H9 (cell line): ENCODE results near the gene ZNF622. TPM values are rescaled to one million over a fixed set of nuclear protein-coding genes. Genes with fewer than 3 reads are reported as not detected.

Experiments
- DNase-seq: peaks from one replicate; pipeline ENCODE4 v3.0.0-alpha.2; 2017
- H2AFZ ChIP-seq: one replicate; pipeline ENCODE4 v1.6.1; 2013; ENCODE audit warnings: mild to moderate bottlenecking, low read length, control low read depth, moderate library complexity
- H2AK5ac ChIP-seq: 2 replicates; pipeline ENCODE4 v1.6.1; 2013; ENCODE audit warnings: low read length, control low read depth, mixed read lengths; ENCODE audit not compliant: insufficient read length
- H2BK120ac ChIP-seq: one replicate; pipeline ENCODE4 v1.6.1; 2013; ENCODE audit warnings: low read depth, mild to moderate bottlenecking, low read length, control low read depth, inconsistent platforms; ENCODE audit not compliant: poor library complexity, severe bottlenecking
- H2BK12ac ChIP-seq: 2 replicates; pipeline ENCODE4 v1.6.1; 2013; ENCODE audit warnings: low read length, control low read depth, mixed read lengths, low read depth; ENCODE audit not compliant: insufficient read length
- H2BK15ac ChIP-seq: 2 replicates; pipeline ENCODE4 v1.6.1; 2013; ENCODE audit warnings: low read depth, low read length, control low read depth
- H2BK20ac ChIP-seq: one replicate; pipeline ENCODE4 v1.6.1; 2013; ENCODE audit warnings: low read depth, mild to moderate bottlenecking, low read length, control low read depth, inconsistent platforms; ENCODE audit not compliant: poor library complexity, severe bottlenecking
- H2BK5ac ChIP-seq: 2 replicates; pipeline ENCODE4 v1.6.1; 2013; ENCODE audit warnings: low read length, control low read depth, mixed read lengths; ENCODE audit not compliant: insufficient read length
- H3K14ac ChIP-seq: 2 replicates; pipeline ENCODE4 v1.6.1; 2013; ENCODE audit warnings: low read length, control low read depth; ENCODE audit not compliant: insufficient read depth
- H3K18ac ChIP-seq: 2 replicates; pipeline ENCODE4 v1.6.1; 2013; ENCODE audit warnings: low read depth, mild to moderate bottlenecking, mixed read lengths, low read length, control low read depth; ENCODE audit not compliant: insufficient read length
- H3K23ac ChIP-seq: 2 replicates; pipeline ENCODE4 v1.6.1; 2013; ENCODE audit warnings: low read length, control low read depth, mixed read lengths, low read depth; ENCODE audit not compliant: insufficient read length
- H3K23me2 ChIP-seq: 2 replicates; pipeline ENCODE4 v1.6.1; 2013; ENCODE audit warnings: low read depth, mild to moderate bottlenecking, mixed read lengths, low read length, control low read depth; ENCODE audit not compliant: insufficient read length, poor library complexity, severe bottlenecking
- H3K27ac ChIP-seq: 2 replicates; pipeline ENCODE4 v1.5.1; 2013; ENCODE audit warnings: low read length, control low read depth, mixed read lengths, low read depth; ENCODE audit not compliant: insufficient read length
- H3K27me3 ChIP-seq: 2 replicates; pipeline ENCODE4 v1.6.1; 2013; ENCODE audit warnings: low read length, control low read depth, inconsistent platforms; ENCODE audit not compliant: insufficient read depth
- H3K4ac ChIP-seq: 2 replicates; pipeline ENCODE4 v1.6.1; 2013; ENCODE audit warnings: low read depth, mild to moderate bottlenecking, control low read depth, inconsistent platforms, low read length, moderate library complexity
- H3K4me1 ChIP-seq: 2 replicates; pipeline ENCODE4 v1.6.1; 2013; ENCODE audit warnings: low read length, control low read depth, inconsistent platforms; ENCODE audit not compliant: insufficient read depth
- H3K4me2 ChIP-seq: 2 replicates; pipeline ENCODE4 v1.6.1; 2013; ENCODE audit warnings: low read length, control low read depth, mixed read lengths; ENCODE audit not compliant: insufficient read length, insufficient read depth
- H3K56ac ChIP-seq: 2 replicates; pipeline ENCODE4 v1.6.1; 2013; ENCODE audit warnings: low read depth, mild to moderate bottlenecking, mixed read lengths, low read length, control low read depth; ENCODE audit not compliant: insufficient read length
- H3K79me1 ChIP-seq: 2 replicates; pipeline ENCODE4 v1.6.1; 2013; ENCODE audit warnings: low read depth, mild to moderate bottlenecking, moderate library complexity, low read length, control low read depth, inconsistent platforms; ENCODE audit not compliant: insufficient read depth, poor library complexity, severe bottlenecking
- H3K79me2 ChIP-seq: 2 replicates; pipeline ENCODE4 v1.6.1; 2013; ENCODE audit warnings: low read length, control low read depth, inconsistent platforms; ENCODE audit not compliant: insufficient read depth
- H3K9ac ChIP-seq: 2 replicates; pipeline ENCODE4 v1.6.1; 2013; ENCODE audit warnings: low read length, control low read depth, mixed read lengths; ENCODE audit not compliant: insufficient read length; ENCODE audit errors: extremely low read depth
- H3K9me3 ChIP-seq: one replicate; pipeline ENCODE4 v1.6.1; 2013; ENCODE audit warnings: low read depth, low read length, inconsistent platforms; ENCODE audit not compliant: control insufficient read depth
- H3T11ph ChIP-seq: one replicate; pipeline ENCODE4 v1.6.1; 2013; ENCODE audit warnings: mild to moderate bottlenecking, low read length, control low read depth, inconsistent platforms
- H4K20me1 ChIP-seq: one replicate; pipeline ENCODE4 v1.6.1; 2013; ENCODE audit not compliant: control insufficient read depth, insufficient read length, insufficient read depth
- H4K5ac ChIP-seq: 2 replicates; pipeline ENCODE4 v1.6.1; 2013; ENCODE audit warnings: low read depth, mild to moderate bottlenecking, mixed read lengths, low read length, control low read depth; ENCODE audit not compliant: insufficient read length
- H4K8ac ChIP-seq: replicated peaks from 2 replicates; pipeline ENCODE4 v1.6.1; 2013; ENCODE audit warnings: low read length, control low read depth, mixed read lengths, low read depth; ENCODE audit not compliant: insufficient read length
- H4K91ac ChIP-seq: 2 replicates; pipeline ENCODE4 v1.6.1; 2013; ENCODE audit warnings: low read depth, mild to moderate bottlenecking, moderate library complexity, mixed read lengths, low read length, control low read depth; ENCODE audit not compliant: insufficient read length
- H3K27ac Mint-ChIP-seq, 3 experiments: 2 replicates in 2 of 3; 3 replicates in 1 of 3; pipeline ENCODE4 v1.8.0; 2020 to 2021; ENCODE audit warnings: mixed read lengths in 3 of 3, mild to moderate bottlenecking in 1 of 3, moderate library complexity in 1 of 3
- H3K27me3 Mint-ChIP-seq: 2 replicates; pipeline ENCODE4 v1.8.0; 2021; ENCODE audit warnings: low read depth, mild to moderate bottlenecking, moderate library complexity, mixed read lengths
- H3K36me3 Mint-ChIP-seq, 3 experiments: 2 replicates in 2 of 3; 3 replicates in 1 of 3; pipeline ENCODE4 v1.8.0; 2020 to 2021; ENCODE audit warnings: low read depth in 3 of 3, mixed read lengths in 3 of 3; ENCODE audit not compliant: insufficient read depth in 1 of 3
- H3K4me1 Mint-ChIP-seq, 2 experiments: 2 replicates each; pipeline ENCODE4 v1.8.0; 2020; ENCODE audit warnings: mixed read lengths in 2 of 2
- H3K4me3 Mint-ChIP-seq, 2 experiments: 2 replicates in 1 of 2; 3 replicates in 1 of 2; pipeline ENCODE4 v1.8.0; 2020 to 2021; ENCODE audit warnings: mild to moderate bottlenecking in 2 of 2, mixed read lengths in 2 of 2, moderate library complexity in 1 of 2
- H3K9me3 Mint-ChIP-seq, 2 experiments: 2 replicates in 1 of 2; 3 replicates in 1 of 2; pipeline ENCODE4 v1.8.0; 2020; ENCODE audit warnings: mild to moderate bottlenecking in 2 of 2, mixed read lengths in 2 of 2, moderate library complexity in 1 of 2
- CTCF ChIP-seq: fragments of 200-600 bp; sonication (generic); conservative IDR thresholded peaks from 3 replicates; pipeline ENCODE4 v1.8.0; 2021; ENCODE audit warnings: antibody characterized with exemption, mild to moderate bottlenecking
- WGBS: extraction: QIAGEN DNeasy Blood & Tissue Kit; methylation state at CpG from one replicate; pipeline ENCODE4 v1.1.7; 2013; ENCODE audit warnings: missing lambda C conversion rate, low lambda C conversion rate, mixed read lengths; ENCODE audit not compliant: insufficient read length; ENCODE audit errors: extremely low coverage; 5-methylcytosine and 5-hydroxymethylcytosine counted together
- long read RNA-seq: library from polyadenylated mRNA; unstranded; transcript quantifications from one replicate; pipeline ENCODE4 v2.0.0, GENCODE V29; 2020
- total RNA-seq: library from RNA; stranded (reverse); gene quantifications from 2 replicates; pipeline ENCODE4 v1.2.1, GENCODE V29; 2021

ZNF622 gene, protein sequence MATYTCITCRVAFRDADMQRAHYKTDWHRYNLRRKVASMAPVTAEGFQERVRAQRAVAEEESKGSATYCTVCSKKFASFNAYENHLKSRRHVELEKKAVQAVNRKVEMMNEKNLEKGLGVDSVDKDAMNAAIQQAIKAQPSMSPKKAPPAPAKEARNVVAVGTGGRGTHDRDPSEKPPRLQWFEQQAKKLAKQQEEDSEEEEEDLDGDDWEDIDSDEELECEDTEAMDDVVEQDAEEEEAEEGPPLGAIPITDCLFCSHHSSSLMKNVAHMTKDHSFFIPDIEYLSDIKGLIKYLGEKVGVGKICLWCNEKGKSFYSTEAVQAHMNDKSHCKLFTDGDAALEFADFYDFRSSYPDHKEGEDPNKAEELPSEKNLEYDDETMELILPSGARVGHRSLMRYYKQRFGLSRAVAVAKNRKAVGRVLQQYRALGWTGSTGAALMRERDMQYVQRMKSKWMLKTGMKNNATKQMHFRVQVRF
- 42.2 and 45.0 TPM in 2 replicates for total RNA-seq
- long read RNA-seq, transcript ZNF622-201 (6 exons, 1,699 nt): major isoform, 568 of 582 reads
- long read RNA-seq, partial matches to known transcripts: 7 of 582 reads
- long read RNA-seq, other reads (novel, unspliced or antisense): 7 of 582 reads

GRCh38 chr5:16465544-16466432, at the start of gene ZNF622:
TSS of gene ZNF622 (minus strand) at chr5:16465800. CDS start at chr5:16465665, 135 bp downstream.
- WGBS: no CpG with 5 or more reads among the region's 75 CpGs
- Histone ChIP-seq H3K9ac (peak within 1 kb of the TSS; percentile 68), H3T11ph (no peak within 1 kb of the TSS), H2AK5ac (no peak within 1 kb of the TSS), H3K18ac (peak within 1 kb of the TSS; percentile 27), H3K27ac (no peak within 1 kb of the TSS), H2AFZ (no peak within 1 kb of the TSS), H3K56ac (no peak within 1 kb of the TSS), H3K79me1 (peaks cover 3% of the 10 kb centered on the region), H4K91ac (no peak within 1 kb of the TSS), H3K9me3 (no peaks in the 10 kb centered on the region), H2BK5ac (no peak within 1 kb of the TSS), H3K27me3 (no peaks in the 10 kb centered on the region), H3K79me2 (peaks cover 13% of the 10 kb centered on the region; the same call in 1 of the 2 replicates), H2BK15ac (no peak within 1 kb of the TSS), H3K4me1 (no peaks in the 10 kb centered on the region; the same call in 1 of the 2 replicates), H3K14ac (peak within 1 kb of the TSS; percentile 59), H4K20me1 (peaks cover 4% of the 10 kb centered on the region), H2BK12ac (no peak within 1 kb of the TSS), H2BK20ac (no peak within 1 kb of the TSS), H4K5ac (no peak within 1 kb of the TSS), H4K8ac (no peak within 1 kb of the TSS), H3K4ac (no peak within 1 kb of the TSS), H3K23me2 (peaks cover 10% of the 10 kb centered on the region), H3K4me2 (peak within 1 kb of the TSS; percentile 95), H2BK120ac (no peak within 1 kb of the TSS), H3K23ac (no peak within 1 kb of the TSS)
- H3K27me3 Mint-ChIP-seq: no peaks in the 10 kb centered on the region; the same call in 1 of the 2 replicates
- peak within 1 kb of the TSS; percentile 97 to 99 for H3K4me3 Mint-ChIP-seq
- peaks cover 13 to 30% (median 30%) of the 10 kb centered on the region in 3 experiments for H3K36me3 Mint-ChIP-seq
- peaks cover 26 to 29% of the 10 kb centered on the region in 2 experiments for H3K4me1 Mint-ChIP-seq
- DNase-seq: peak; percentile 93
- no peak for TF ChIP-seq CTCF
- peak within 1 kb of the TSS; percentile 90 to 98 (median 92) for H3K27ac Mint-ChIP-seq
- no peaks in the 10 kb centered on the region for H3K9me3 Mint-ChIP-seq
